Mesendoderm (in vitro differentiated cells): Measurements from ENCODE around the gene THSD7B.

Experiments used
- DNase-seq: peaks from one replicate; pipeline ENCODE4 v3.0.0; 2013
- H2AK5ac ChIP-seq: 2 replicates; pipeline ENCODE4 v1.6.1; 2013; ENCODE audit warnings: low read length, inconsistent platforms
- H2BK120ac ChIP-seq: 2 replicates; pipeline ENCODE4 v1.6.1; 2013; ENCODE audit warnings: low read depth, mild to moderate bottlenecking, low read length, moderate library complexity, mixed read lengths
- H2BK15ac ChIP-seq: replicated peaks from 2 replicates; pipeline ENCODE4 v1.6.1; 2013; ENCODE audit warnings: low read depth, mild to moderate bottlenecking, moderate library complexity
- H2BK5ac ChIP-seq: 2 replicates; pipeline ENCODE4 v1.6.1; 2013; ENCODE audit warnings: low read length, inconsistent platforms
- H3K18ac ChIP-seq: 2 replicates; pipeline ENCODE4 v1.6.1; 2013; ENCODE audit warnings: mild to moderate bottlenecking, low read length, mixed read lengths
- H3K23ac ChIP-seq: one replicate; pipeline ENCODE4 v1.6.1; 2013; ENCODE audit warnings: low read length
- H3K27ac ChIP-seq: 2 replicates; pipeline ENCODE4 v1.5.1; 2013; ENCODE audit warnings: low read depth, mild to moderate bottlenecking, inconsistent platforms, low read length, moderate library complexity
- H3K27me3 ChIP-seq: 2 replicates; pipeline ENCODE4 v1.6.1; 2013; ENCODE audit warnings: low read length, control low read depth, mild to moderate bottlenecking, inconsistent platforms; ENCODE audit not compliant: insufficient read depth, poor library complexity
- H3K36me3 ChIP-seq: 2 replicates; pipeline ENCODE4 v1.6.1; 2013; ENCODE audit warnings: low read length, inconsistent platforms; ENCODE audit not compliant: control insufficient read depth, insufficient read depth
- H3K4ac ChIP-seq: one replicate; pipeline ENCODE4 v1.6.1; 2013; ENCODE audit warnings: low read depth, mild to moderate bottlenecking, low read length, moderate library complexity
- H3K4me1 ChIP-seq: 2 replicates; pipeline ENCODE4 v1.6.1; 2013; ENCODE audit warnings: low read depth, low read length, inconsistent platforms; ENCODE audit not compliant: control insufficient read depth
- H3K4me2 ChIP-seq: 2 replicates; pipeline ENCODE4 v1.6.1; 2013; ENCODE audit warnings: low read length
- H3K4me3 ChIP-seq: 2 replicates; pipeline ENCODE4 v1.5.1; 2013; ENCODE audit warnings: mild to moderate bottlenecking, low read length
- H3K56ac ChIP-seq: one replicate; pipeline ENCODE4 v1.6.1; 2013; ENCODE audit warnings: low read length
- H3K79me1 ChIP-seq: 2 replicates; pipeline ENCODE4 v1.6.1; 2013; ENCODE audit warnings: low read length, inconsistent platforms
- H3K79me2 ChIP-seq: 2 replicates; pipeline ENCODE4 v1.6.1; 2013; ENCODE audit warnings: mild to moderate bottlenecking, low read length; ENCODE audit not compliant: control insufficient read depth, insufficient read depth
- H3K9ac ChIP-seq: 2 replicates; pipeline ENCODE4 v1.6.1; 2013; ENCODE audit warnings: low read length, inconsistent platforms
- H4K5ac ChIP-seq: one replicate; pipeline ENCODE4 v1.6.1; 2013; ENCODE audit warnings: low read length
- H4K8ac ChIP-seq: one replicate; pipeline ENCODE4 v1.6.1; 2013; ENCODE audit warnings: low read depth, mild to moderate bottlenecking, control low read depth, low read length, moderate library complexity
- WGBS: extraction: QIAGEN DNeasy Blood & Tissue Kit; methylation state at CpG from one replicate; pipeline ENCODE4 v1.1.7; 2013; ENCODE audit warnings: low lambda C conversion rate, missing lambda C conversion rate; ENCODE audit not compliant: insufficient coverage; ENCODE audit errors: extremely low coverage; 5-methylcytosine and 5-hydroxymethylcytosine counted together

The THSD7B gene

GRCh38 chr2:136823291-136823690 is 57.9 kb downstream of the THSD7B start:
- H3K23ac ChIP-seq, result no peak overlapping the region
- H2BK5ac ChIP-seq, result no peak overlapping the region
- H3K4me3 ChIP-seq, result no peak overlapping the region
- H3K4ac ChIP-seq, result no peak overlapping the region
- H3K56ac ChIP-seq, result no peak overlapping the region
- no peak overlapping the region for H3K27ac ChIP-seq
- no peaks in the 10 kb centered on the region for H3K27me3 ChIP-seq
- H3K79me2 ChIP-seq, result no peaks in the 10 kb centered on the region
- no peak overlapping the region for H3K9ac ChIP-seq
- H4K8ac ChIP-seq, result no peak overlapping the region
- H3K79me1 ChIP-seq, result no peaks in the 10 kb centered on the region
- H2BK15ac ChIP-seq, result no peak overlapping the region
- H2AK5ac ChIP-seq, result no peak overlapping the region
- H3K4me1 ChIP-seq, result no peaks in the 10 kb centered on the region
- DNase-seq, result no peak
- no peaks in the 10 kb centered on the region for H3K36me3 ChIP-seq
- no peak overlapping the region for H3K18ac ChIP-seq
- no CpG with 5 or more reads among the region's 7 CpGs for WGBS
- H3K4me2 ChIP-seq, result no peak overlapping the region
- H2BK120ac ChIP-seq, result no peak overlapping the region
- H4K5ac ChIP-seq, result no peak overlapping the region

- DNase-seq, result no peak
- no peaks in the 10 kb centered on the region for H3K27me3 ChIP-seq
- H3K4ac ChIP-seq, result no peak overlapping the region
- H3K4me1 ChIP-seq, result no peaks in the 10 kb centered on the region
- no peak overlapping the region for H3K23ac ChIP-seq
- no peak overlapping the region for H3K56ac ChIP-seq
- H4K8ac ChIP-seq, result no peak overlapping the region
- H2BK120ac ChIP-seq, result no peak overlapping the region
- no peak overlapping the region for H4K5ac ChIP-seq
- H3K18ac ChIP-seq, result no peak overlapping the region
- H3K79me1 ChIP-seq, result no peaks in the 10 kb centered on the region
- no peak overlapping the region for H3K4me3 ChIP-seq
- H2BK5ac ChIP-seq, result no peak overlapping the region
- H3K27ac ChIP-seq, result no peak overlapping the region
- no peaks in the 10 kb centered on the region for H3K79me2 ChIP-seq
- H3K36me3 ChIP-seq, result no peaks in the 10 kb centered on the region
- no CpG with 5 or more reads among the region's 1 CpG for WGBS
- H3K4me2 ChIP-seq, result no peak overlapping the region
- H2BK15ac ChIP-seq, result no peak overlapping the region
- no peak overlapping the region for H2AK5ac ChIP-seq
- H3K9ac ChIP-seq, result no peak overlapping the region
Observed at GRCh38 chr2:136828162-136828561, 62.8 kb downstream of the THSD7B start.

- H3K36me3 ChIP-seq, result no peaks in the 10 kb centered on the region
- no peak overlapping the region for H3K9ac ChIP-seq
- H3K4me1 ChIP-seq, result no peaks in the 10 kb centered on the region
- no peak overlapping the region for H2AK5ac ChIP-seq
- H3K56ac ChIP-seq, result no peak overlapping the region
- H3K79me1 ChIP-seq, result no peaks in the 10 kb centered on the region
- no peak overlapping the region for H2BK15ac ChIP-seq
- H4K5ac ChIP-seq, result no peak overlapping the region
- DNase-seq, result no peak
- H3K79me2 ChIP-seq, result no peaks in the 10 kb centered on the region
- H2BK5ac ChIP-seq, result no peak overlapping the region
- no peak overlapping the region for H3K4ac ChIP-seq
- H3K18ac ChIP-seq, result no peak overlapping the region
- no peak overlapping the region for H3K27ac ChIP-seq
- no peaks in the 10 kb centered on the region for H3K27me3 ChIP-seq
- no peak overlapping the region for H3K23ac ChIP-seq
- no peak overlapping the region for H3K4me3 ChIP-seq
- no CpG with 5 or more reads among the region's 1 CpG for WGBS
- no peak overlapping the region for H2BK120ac ChIP-seq
- no peak overlapping the region for H3K4me2 ChIP-seq
- H4K8ac ChIP-seq, result no peak overlapping the region
Observed at GRCh38 chr2:136828774-136829173, 63.4 kb downstream of the THSD7B start.

- Histone ChIP-seq H3K4me1 (no peaks in the 10 kb centered on the region), H3K36me3 (no peaks in the 10 kb centered on the region), H3K9ac (no peak overlapping the region), H2AK5ac (no peak overlapping the region), H3K79me2 (no peaks in the 10 kb centered on the region), H3K4ac (no peak overlapping the region), H3K18ac (no peak overlapping the region), H2BK120ac (no peak overlapping the region), H3K56ac (no peak overlapping the region), H3K79me1 (no peaks in the 10 kb centered on the region), H4K5ac (no peak overlapping the region), H2BK5ac (no peak overlapping the region), H3K4me3 (no peak overlapping the region), H3K23ac (no peak overlapping the region), H3K27me3 (no peaks in the 10 kb centered on the region), H3K27ac (no peak overlapping the region), H2BK15ac (no peak overlapping the region), H3K4me2 (no peak overlapping the region), H4K8ac (no peak overlapping the region)
- no CpG with 5 or more reads among the region's 1 CpG for WGBS
- DNase-seq, result no peak
Observed at GRCh38 chr2:136844546-136844945, 79.2 kb downstream of the THSD7B start.

GRCh38 chr2:136858656-136859055 is 93.3 kb downstream of the THSD7B start:
- no peak overlapping the region for H2BK120ac ChIP-seq
- no peak overlapping the region for H3K56ac ChIP-seq
- no peak overlapping the region for H4K5ac ChIP-seq
- H3K27ac ChIP-seq, result no peak overlapping the region
- no peak overlapping the region for H3K23ac ChIP-seq
- no peak for DNase-seq
- H4K8ac ChIP-seq, result no peak overlapping the region
- no peaks in the 10 kb centered on the region for H3K4me1 ChIP-seq
- no peak overlapping the region for H3K4ac ChIP-seq
- H2BK15ac ChIP-seq, result no peak overlapping the region
- H3K36me3 ChIP-seq, result no peaks in the 10 kb centered on the region
- no CpG with 5 or more reads among the region's 7 CpGs for WGBS
- no peak overlapping the region for H3K9ac ChIP-seq
- no peak overlapping the region for H2BK5ac ChIP-seq
- no peak overlapping the region for H3K4me2 ChIP-seq
- no peaks in the 10 kb centered on the region for H3K79me1 ChIP-seq
- no peak overlapping the region for H3K4me3 ChIP-seq
- H3K27me3 ChIP-seq, result no peaks in the 10 kb centered on the region
- no peak overlapping the region for H3K18ac ChIP-seq
- H3K79me2 ChIP-seq, result no peaks in the 10 kb centered on the region
- no peak overlapping the region for H2AK5ac ChIP-seq

- WGBS, result no CpG with 5 or more reads among the region's 2 CpGs
- no peaks in the 10 kb centered on the region for H3K27me3 ChIP-seq
Observed at GRCh38 chr2:136860443-136860958, 95.2 kb downstream of the THSD7B start.

More at GRCh38 chr2:136860443-136860958, 95.2 kb downstream of the THSD7B start:
- H3K9ac ChIP-seq, result no peak overlapping the region
- no peak overlapping the region for H3K18ac ChIP-seq
- no peak overlapping the region for H3K56ac ChIP-seq
- no peak overlapping the region for H2BK15ac ChIP-seq
- H3K79me2 ChIP-seq, result no peaks in the 10 kb centered on the region
- no peak overlapping the region for H3K4ac ChIP-seq
- H4K8ac ChIP-seq, result no peak overlapping the region
- no peaks in the 10 kb centered on the region for H3K79me1 ChIP-seq
- H3K36me3 ChIP-seq, result no peaks in the 10 kb centered on the region
- no peak overlapping the region for H3K27ac ChIP-seq
- no peak overlapping the region for H3K4me2 ChIP-seq
- no peak overlapping the region for H2BK120ac ChIP-seq
- DNase-seq, result no peak
- no peaks in the 10 kb centered on the region for H3K4me1 ChIP-seq
- H2AK5ac ChIP-seq, result no peak overlapping the region
- H3K4me3 ChIP-seq, result no peak overlapping the region
- H4K5ac ChIP-seq, result no peak overlapping the region
- H2BK5ac ChIP-seq, result no peak overlapping the region
- H3K23ac ChIP-seq, result no peak overlapping the region
